PC-3 (cell line): ENCODE results near the gene EPC1.

ENCODE experiments used
- CTCF ChIP-seq: fragments of 300-600 bp; sonication (generic); conservative IDR thresholded peaks from 2 replicates; pipeline ENCODE4 v1.5.1; 2017; ENCODE audit warnings: antibody characterized with exemption, low read depth, mild to moderate bottlenecking, low read length
- EZH2 ChIP-seq: fragments of 300-600 bp; sonication (generic); IDR thresholded peaks from one replicate; pipeline ENCODE4 v1.6.1; 2017; ENCODE audit warnings: antibody characterized with exemption, mild to moderate bottlenecking, low read length; ENCODE audit not compliant: unreplicated experiment
- EZH2phosphoT487 ChIP-seq: fragments of 300-600 bp; sonication (generic); IDR thresholded peaks from 2 replicates; pipeline ENCODE4 v1.6.1; 2018; ENCODE audit warnings: mild to moderate bottlenecking, antibody characterized with exemption, low read length, borderline replicate concordance

GRCh38 chr10:32390193-32390592 lies 43.2 kb upstream of the EPC1 start:
- TF ChIP-seq EZH2 (no peak), EZH2phosphoT487 (no peak), CTCF (no peak)
